Testis (tissue), 2 donors: Measurements from ENCODE around the gene NXT1.

ENCODE experiments used
- POLR2A ChIP-seq: fragments of 450-650 bp; IDR thresholded peaks from one replicate; pipeline ENCODE4 v1.6.1; 2017; ENCODE audit warnings: antibody characterized with exemption, mild to moderate bottlenecking, moderate library complexity
- TF ChIP-seq, protein P1 (sequence below), 3 experiments: fragments of 450-650 bp in 2 of 3; fragments of 200-600 bp in 1 of 3; sonication (generic) in 1 of 3; IDR thresholded peaks; one replicate each; pipeline ENCODE4 v1.5.1; 2016 to 2019; ENCODE audit warnings: antibody characterized with exemption in 3 of 3, mild to moderate bottlenecking in 2 of 3, moderate library complexity in 1 of 3

DNA sequence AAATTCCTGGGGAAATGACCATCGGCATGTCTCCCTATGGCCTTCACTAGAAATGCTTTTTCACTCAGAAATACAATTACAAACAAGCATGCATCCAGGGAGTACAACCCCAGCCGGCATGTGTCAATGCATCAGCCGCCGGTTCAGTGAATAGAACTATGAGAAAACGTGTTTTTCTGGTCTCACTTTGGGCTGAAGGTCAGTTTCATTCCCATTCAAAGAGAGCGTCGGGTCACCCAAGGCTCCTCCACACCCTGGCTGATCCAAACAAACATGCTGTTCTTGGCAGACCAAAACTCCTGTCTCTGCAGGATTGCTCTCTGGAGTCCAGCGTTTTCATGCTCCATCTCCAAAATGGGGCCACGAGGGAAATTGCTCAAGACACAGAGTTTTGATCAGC lies 35.5 kb upstream of the NXT1 start:
- TF ChIP-seq, protein P1, sequence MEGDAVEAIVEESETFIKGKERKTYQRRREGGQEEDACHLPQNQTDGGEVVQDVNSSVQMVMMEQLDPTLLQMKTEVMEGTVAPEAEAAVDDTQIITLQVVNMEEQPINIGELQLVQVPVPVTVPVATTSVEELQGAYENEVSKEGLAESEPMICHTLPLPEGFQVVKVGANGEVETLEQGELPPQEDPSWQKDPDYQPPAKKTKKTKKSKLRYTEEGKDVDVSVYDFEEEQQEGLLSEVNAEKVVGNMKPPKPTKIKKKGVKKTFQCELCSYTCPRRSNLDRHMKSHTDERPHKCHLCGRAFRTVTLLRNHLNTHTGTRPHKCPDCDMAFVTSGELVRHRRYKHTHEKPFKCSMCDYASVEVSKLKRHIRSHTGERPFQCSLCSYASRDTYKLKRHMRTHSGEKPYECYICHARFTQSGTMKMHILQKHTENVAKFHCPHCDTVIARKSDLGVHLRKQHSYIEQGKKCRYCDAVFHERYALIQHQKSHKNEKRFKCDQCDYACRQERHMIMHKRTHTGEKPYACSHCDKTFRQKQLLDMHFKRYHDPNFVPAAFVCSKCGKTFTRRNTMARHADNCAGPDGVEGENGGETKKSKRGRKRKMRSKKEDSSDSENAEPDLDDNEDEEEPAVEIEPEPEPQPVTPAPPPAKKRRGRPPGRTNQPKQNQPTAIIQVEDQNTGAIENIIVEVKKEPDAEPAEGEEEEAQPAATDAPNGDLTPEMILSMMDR (IDR thresholded peaks at IDR 0.05), result no peak
- TF ChIP-seq POLR2A, result no peak
